H1 (cell line): ENCODE results near the gene AMHR2. TPM values are rescaled to one million over a fixed set of nuclear protein-coding genes. Genes with fewer than 3 reads are reported as not detected.
A peak's percentile ranks its signal among the peaks of the same experiment; 100 is the strongest.

Source experiments
- CTCF ChIA-PET: fragments of 300-600 bp; sonication (Branson Sonifier 250); formaldehyde crosslinking; loops from one replicate; lab custom pipeline; 2021; ENCODE audit not compliant: partially characterized antibody; lab: Charles Lee
- POLR2A ChIA-PET: fragments of 300-600 bp; sonication (Branson Sonifier 250); formaldehyde crosslinking; loops from one replicate; lab custom pipeline; 2021; ENCODE audit warnings: inconsistent platforms; ENCODE audit not compliant: partially characterized antibody; lab: Charles Lee
- DNase-seq, 2 experiments: peaks; one replicate each; pipeline versions ENCODE4 v3.0.0 to v3.0.0-alpha.2; 2010 to 2022; ENCODE audit warnings: low spot score in 2 of 2, low read depth in 1 of 2, mixed read lengths in 1 of 2
- FAIRE-seq: peaks from 2 replicates; lab custom pipeline; 2011; peaks lifted over from hg19 to GRCh38; lab: Jason Lieb, UNC
- H2AFZ ChIP-seq: 2 replicates; pipeline ENCODE4 v1.8.1; 2012; ENCODE audit warnings: low read length, inconsistent platforms
- H2AK5ac ChIP-seq: 2 replicates; pipeline ENCODE4 v1.6.1; 2013; ENCODE audit warnings: low read depth, low read length
- H2BK120ac ChIP-seq: replicated peaks from 2 replicates; pipeline ENCODE3; 2013; ENCODE audit warnings: low read depth, low read length, inconsistent platforms
- H2BK12ac ChIP-seq: 2 replicates; pipeline ENCODE4 v1.6.1; 2013; ENCODE audit warnings: low read depth, low read length
- H2BK15ac ChIP-seq: 2 replicates; pipeline ENCODE4 v1.6.1; 2013; ENCODE audit warnings: low read length
- H2BK20ac ChIP-seq: 2 replicates; pipeline ENCODE4 v1.6.1; 2013; ENCODE audit warnings: low read length
- H2BK5ac ChIP-seq: 2 replicates; pipeline ENCODE4 v1.6.1; 2013; ENCODE audit warnings: low read depth, low read length
- H3K14ac ChIP-seq: 2 replicates; pipeline ENCODE4 v1.6.1; 2013; ENCODE audit warnings: inconsistent platforms; ENCODE audit not compliant: insufficient read length
- H3K18ac ChIP-seq: 2 replicates; pipeline ENCODE4 v1.6.1; 2013; ENCODE audit warnings: low read length; ENCODE audit errors: extremely low read depth
- H3K23ac ChIP-seq: 2 replicates; pipeline ENCODE4 v1.6.1; 2013; ENCODE audit warnings: inconsistent platforms; ENCODE audit not compliant: insufficient read length
- H3K23me2 ChIP-seq: 2 replicates; pipeline ENCODE4 v1.6.1; 2013; ENCODE audit warnings: low read depth, low read length
- H3K27ac ChIP-seq: 2 replicates; pipeline ENCODE4 v1.6.1; 2011; ENCODE audit warnings: low read depth, low read length, inconsistent platforms
- H3K27me3 ChIP-seq, 4 experiments: replicated peaks in 1 of 4; 1 replicate in 1 of 4; 2 replicates in 3 of 4; pipeline versions ENCODE4 v1.6.1 to v1.8.1; 2011 to 2013; ENCODE audit warnings: low read length in 3 of 4, mild to moderate bottlenecking in 3 of 4, inconsistent platforms in 2 of 4, mixed read lengths in 2 of 4, moderate library complexity in 1 of 4; ENCODE audit not compliant: control insufficient read depth in 3 of 4, insufficient read depth in 3 of 4; ENCODE audit errors: extremely low read depth in 1 of 4
- H3K36me3 ChIP-seq, 4 experiments: 2 replicates each; pipeline versions ENCODE4 v1.6.1 to v1.8.1; 2011 to 2013; ENCODE audit warnings: mild to moderate bottlenecking in 4 of 4, low read length in 3 of 4, moderate library complexity in 2 of 4, control low read depth in 1 of 4, inconsistent platforms in 1 of 4; ENCODE audit not compliant: insufficient read depth in 4 of 4, control insufficient read depth in 2 of 4
- H3K4ac ChIP-seq: replicated peaks from 2 replicates; pipeline ENCODE3; 2013; ENCODE audit warnings: low read length, low read depth, mixed read lengths, inconsistent platforms; ENCODE audit not compliant: insufficient read length
- H3K4me1 ChIP-seq, 4 experiments: replicated peaks in 1 of 4; 1 replicate in 1 of 4; 2 replicates in 3 of 4; pipeline versions ENCODE4 v1.6.1 to v1.8.1; 2011 to 2013; ENCODE audit warnings: low read length in 3 of 4, inconsistent platforms in 2 of 4, mixed read lengths in 1 of 4; ENCODE audit not compliant: insufficient read depth in 4 of 4, control insufficient read depth in 3 of 4
- H3K4me2 ChIP-seq, 2 experiments: 2 replicates each; pipeline versions ENCODE4 v1.6.1 to v1.8.1; 2011 to 2013; ENCODE audit warnings: low read depth in 2 of 2, low read length in 2 of 2, control low read depth in 1 of 2, inconsistent platforms in 1 of 2, mild to moderate bottlenecking in 1 of 2; ENCODE audit not compliant: insufficient read depth in 1 of 2
- H3K4me3 ChIP-seq, 4 experiments: fragments of 200-600, 300-600 bp in 1 of 4; sonication (generic), shearing (Covaris generic), sonication (Bioruptor Twin) in 1 of 4; 2 replicates each; pipeline versions ENCODE4 v1.5.1 to v1.8.1; 2011 to 2016; ENCODE audit warnings: low read length in 4 of 4, low read depth in 3 of 4, control low read depth in 2 of 4, inconsistent platforms in 2 of 4, mild to moderate bottlenecking in 2 of 4, mixed read lengths in 1 of 4, moderate library complexity in 1 of 4; ENCODE audit not compliant: insufficient read depth in 2 of 4; ENCODE audit errors: extremely low read depth in 1 of 4
- H3K56ac ChIP-seq: replicated peaks from 2 replicates; pipeline ENCODE3; 2013; ENCODE audit warnings: low read depth, mild to moderate bottlenecking, mixed read lengths, low read length, inconsistent platforms; ENCODE audit not compliant: insufficient read length
- H3K79me1 ChIP-seq: 2 replicates; pipeline ENCODE4 v1.6.1; 2013; ENCODE audit warnings: low read depth, low read length, control low read depth
- H3K79me2 ChIP-seq, 2 experiments: 2 replicates each; pipeline versions ENCODE4 v1.6.1 to v1.8.1; 2012 to 2013; ENCODE audit warnings: low read length in 2 of 2, mild to moderate bottlenecking in 2 of 2, inconsistent platforms in 1 of 2; ENCODE audit not compliant: insufficient read depth in 2 of 2, control insufficient read depth in 1 of 2
- H3K9ac ChIP-seq, 4 experiments: replicated peaks in 1 of 4; 1 replicate in 1 of 4; 2 replicates in 3 of 4; pipeline versions ENCODE4 v1.6.1 to v1.8.1; 2011 to 2013; ENCODE audit warnings: low read depth in 3 of 4, low read length in 3 of 4, control low read depth in 2 of 4, mild to moderate bottlenecking in 2 of 4, moderate library complexity in 2 of 4, inconsistent platforms in 1 of 4; ENCODE audit errors: extremely low read depth in 1 of 4
- H3K9me3 ChIP-seq, 2 experiments: 2 replicates each; pipeline versions ENCODE4 v1.6.1 to v1.8.1; 2012 to 2013; ENCODE audit warnings: mild to moderate bottlenecking in 2 of 2, moderate library complexity in 2 of 2, control low read depth in 1 of 2, inconsistent platforms in 1 of 2, low read depth in 1 of 2, low read length in 1 of 2, mixed read lengths in 1 of 2; ENCODE audit not compliant: insufficient read depth in 2 of 2
- H4K20me1 ChIP-seq, 2 experiments: replicated peaks in 1 of 2; 2 replicates each; pipeline versions ENCODE3 to v1.8.1; 2011 to 2013; ENCODE audit warnings: inconsistent platforms in 2 of 2, low read length in 2 of 2, mild to moderate bottlenecking in 1 of 2; ENCODE audit not compliant: insufficient read depth in 2 of 2, control insufficient read depth in 1 of 2
- H4K5ac ChIP-seq: 2 replicates; pipeline ENCODE4 v1.6.1; 2013; ENCODE audit warnings: low read length, low read depth, mixed read lengths, inconsistent platforms; ENCODE audit not compliant: insufficient read length
- H4K8ac ChIP-seq: 2 replicates; pipeline ENCODE4 v1.8.0; 2013; ENCODE audit warnings: mild to moderate bottlenecking, moderate library complexity, low read length, inconsistent platforms; ENCODE audit not compliant: insufficient read depth; ENCODE audit errors: extremely low read depth
- H4K91ac ChIP-seq: replicated peaks from 2 replicates; pipeline ENCODE3; 2013; ENCODE audit warnings: low read length, mixed read lengths, inconsistent platforms; ENCODE audit not compliant: insufficient read length
- ATF2 ChIP-seq: IDR thresholded peaks from 2 replicates; pipeline ENCODE4 v1.6.1; 2012; ENCODE audit warnings: low read length, inconsistent platforms
- EP300 ChIP-seq, 2 experiments: IDR thresholded peaks; 1 replicate in 1 of 2; 2 replicates in 1 of 2; pipeline ENCODE4 v1.6.1; 2011 to 2012; ENCODE audit warnings: low read depth in 2 of 2, low read length in 2 of 2, mild to moderate bottlenecking in 2 of 2, borderline replicate concordance in 1 of 2, inconsistent platforms in 1 of 2, moderate library complexity in 1 of 2
- EZH2 ChIP-seq: fragments of 200-600 bp; sonication (generic); IDR thresholded peaks from 2 replicates; pipeline ENCODE4 v1.7.1; 2012; ENCODE audit warnings: low read depth, mild to moderate bottlenecking, moderate library complexity, low read length, inconsistent platforms; ENCODE audit not compliant: severe bottlenecking
- KDM1A ChIP-seq: fragments of 200-600, 300-600 bp; sonication (generic); IDR thresholded peaks from 2 replicates; pipeline ENCODE4 v1.7.1; 2016; ENCODE audit warnings: mild to moderate bottlenecking, low read length, borderline replicate concordance
- KDM5A ChIP-seq: fragments of 200-600 bp; IDR thresholded peaks from 2 replicates; pipeline ENCODE4 v1.7.1; 2012; ENCODE audit warnings: mild to moderate bottlenecking, low read length, inconsistent platforms, mixed read lengths
- POLR2AphosphoS5 ChIP-seq: IDR thresholded peaks from 2 replicates; pipeline ENCODE4 v1.6.1; 2011; ENCODE audit warnings: low read depth, low read length
- RNF2 ChIP-seq: fragments of 200-900, 300-1000 bp; sonication (generic); IDR thresholded peaks from 2 replicates; pipeline ENCODE4 v1.7.1; 2016; ENCODE audit warnings: borderline replicate concordance, low read depth, mild to moderate bottlenecking, antibody characterized with exemption, low read length; ENCODE audit not compliant: poor library complexity, severe bottlenecking; ENCODE audit errors: missing control alignments
- SIRT6 ChIP-seq: IDR thresholded peaks from one replicate; pipeline ENCODE4 v1.7.1; 2012; ENCODE audit warnings: low read length, inconsistent platforms
- SRF ChIP-seq: IDR thresholded peaks from 2 replicates; pipeline ENCODE4 v1.6.1; 2011; ENCODE audit warnings: mild to moderate bottlenecking, low read depth, low read length, moderate library complexity
- WGBS, 2 experiments: shearing (Covaris generic) in 1 of 2; methylation state at CpG; one replicate each; pipeline versions ENCODE4 v1.1.6 to v1.1.7; 2013 to 2015; ENCODE audit warnings: low lambda C conversion rate in 2 of 2, mixed read lengths in 2 of 2, inconsistent platforms in 1 of 2, low coverage in 1 of 2, missing lambda C conversion rate in 1 of 2; ENCODE audit not compliant: insufficient replicate concordance in 2 of 2, insufficient coverage in 1 of 2, insufficient read length in 1 of 2; ENCODE audit errors: extremely low coverage in 1 of 2, missing lambda C conversion rate in 1 of 2; 5-methylcytosine and 5-hydroxymethylcytosine counted together
- polyA plus RNA-seq, 7 experiments: library from polyadenylated mRNA; depleted of rRNA in 3 of 7; stranded (reverse) in 5 of 7; unstranded in 2 of 7; fragments of >200 nt in 5 of 7; fragments of 200-250 nt in 2 of 7; gene quantifications; 1 replicate in 5 of 7; 2 replicates in 1 of 7; 4 replicates in 1 of 7; pipeline versions ENCODE4 v1.2.1 to v1.2.3, GENCODE V29; 2011 to 2013; ENCODE audit warnings: missing spikeins in 2 of 7, mixed read lengths in 2 of 7
- total RNA-seq: library from RNA; stranded (reverse); fragmentation: NEBNext Ultra II Directional; extraction: Animal tissue kit (Norgen Biotek cat#: 25700); gene quantifications from 2 replicates; pipeline ENCODE4 v1.2.1, GENCODE V29; 2021

AMHR2 gene
- total and polyA plus RNA-seq, 2 of the 8 experiments (the other 6 are each of a cell fraction or from before 2014, with no cell fraction given) = 0.29 to 0.35 TPM

GRCh38 chr12:53379389-53380103, 44.1 kb upstream of the AMHR2 start:
- Histone ChIP-seq H3K36me3 (peaks cover 17 to 28% (median 18%) of the 10 kb centered on the region in 4 experiments), H2BK5ac (peak overlapping the region; percentile 96), H3K79me2 (peaks cover 5 to 32% of the 10 kb centered on the region in 2 experiments), H3K27ac (peak overlapping the region; percentile 96), H3K23me2 (peaks cover 7% of the 10 kb centered on the region; the same call in 1 of the 2 replicates), H3K18ac (peak overlapping the region; percentile 97), H2BK15ac (no peak overlapping the region), H3K79me1 (peaks cover 12% of the 10 kb centered on the region), H3K4me3 (peak overlapping the region; percentile 50 to 72 (median 56)), H3K4me1 (peaks cover 6 to 26% (median 14%) of the 10 kb centered on the region in 4 experiments), H4K91ac (peak overlapping the region; percentile 92), H2AK5ac (peak overlapping the region; percentile 85; the same call in 1 of the 2 replicates), H3K4me2 (peak overlapping the region; percentile 84 to 92), H3K9me3 (no peaks in the 10 kb centered on the region), H3K4ac (no peak overlapping the region), H2BK20ac (no peak overlapping the region), H3K56ac (peak overlapping the region; percentile 56), H4K8ac (peak overlapping the region; percentile 99; the same call in 1 of the 2 replicates), H3K14ac (no peak overlapping the region), H4K20me1 (peaks cover 2 to 13% of the 10 kb centered on the region in 2 experiments), H3K27me3 (no peaks in the 10 kb centered on the region), H2BK12ac (peak overlapping the region; percentile 94), H3K23ac (no peak overlapping the region), H3K9ac (peak overlapping the region; percentile 45 to 99 (median 87)), H2AFZ (peak overlapping the region; percentile 74), H4K5ac (peak overlapping the region; percentile 93), H2BK120ac (peak overlapping the region; percentile 36)
- ChIA-PET POLR2A (interaction anchor here (0.6 to 2.4 kb wide), 30 partner anchors 10 to 880 kb away, joined by 3 to 19 read pairs (median 3); partner anchors contain the start of genes AAAS, ESPL1, PRR13 and TARBP2), CTCF (interaction anchor here (0.6 to 2.5 kb wide), 10 partner anchors 13 to 59 kb away, joined by 3 to 17 read pairs (median 3); no protein-coding TSS in a partner anchor)
- peak; percentile 94 for FAIRE-seq
- peak; percentile 86 to 100 for DNase-seq
- WGBS, 2 experiments = 0% methylated on average over 29 of the region's 29 CpGs; no CpG with 5 or more reads in 1 of the 2 experiments
- TF ChIP-seq EP300 (IDR thresholded peaks at IDR 0.05; ENCODE audit: borderline replicate concordance in 1 of 2, low read depth in 2 of 2, low read length in 2 of 2) (no peak), KDM1A (no peak), SRF (no peak), ATF2 (no peak), RNF2 (no peak), SIRT6 (no peak), POLR2AphosphoS5 (peak; percentile 98; the same call in 1 of the 2 replicates), KDM5A (no peak), EZH2 (no peak)
